PFSK-1 (cell line): ENCODE measurements around the gene STON2.

ENCODE experiments used
- FOXP2 ChIP-seq: optimal IDR thresholded peaks from 2 replicates; pipeline ENCODE3; 2011; ENCODE audit warnings: borderline replicate concordance, control low read depth, inconsistent platforms; ENCODE audit not compliant: insufficient read depth; ENCODE audit errors: extremely low read length, extremely low read depth
- POLR2AphosphoS5 ChIP-seq: IDR thresholded peaks from 2 replicates; pipeline ENCODE4 v1.6.1; 2012; ENCODE audit warnings: low read depth, mild to moderate bottlenecking, control low read depth, low read length, moderate library complexity
- REST ChIP-seq, 2 experiments: IDR thresholded peaks; 2 replicates each; pipeline versions ENCODE4 v1.6.1 to v1.8.0; 2011 to 2012; ENCODE audit warnings: low read depth in 2 of 2, low read length in 2 of 2, control low read depth in 1 of 2, inconsistent platforms in 1 of 2, mild to moderate bottlenecking in 1 of 2, moderate library complexity in 1 of 2; ENCODE audit not compliant: insufficient read depth in 1 of 2
- SIN3A ChIP-seq: IDR thresholded peaks from 2 replicates; pipeline ENCODE4 v1.6.1; 2012; ENCODE audit warnings: mild to moderate bottlenecking, low read length, moderate library complexity, borderline replicate concordance; ENCODE audit not compliant: insufficient read depth
- TAF1 ChIP-seq: IDR thresholded peaks from 2 replicates; pipeline ENCODE4 v1.6.1; 2012; ENCODE audit warnings: low read length, control low read depth, borderline replicate concordance; ENCODE audit not compliant: insufficient read depth

- TF ChIP-seq SIN3A (no peak), TAF1 (no peak), POLR2AphosphoS5 (no peak), REST (IDR thresholded peaks at IDR 0.05; ENCODE audit: insufficient read depth in 1 of 2, low read depth in 2 of 2, low read length in 2 of 2) (no peak), FOXP2 (no peak)
Measured at GRCh38 chr14:81437244-81437643, 37.1 kb upstream of the STON2 start.
